Panc1 (cell line): ENCODE data around the gene RTN4IP1. TPM values are rescaled to one million over a fixed set of nuclear protein-coding genes. Genes with fewer than 3 reads are reported as not detected.

Source experiments
- ATAC-seq: fragments of 200-7000 bp; cut with Tn5 transposase; 2 replicates; pipeline ENCODE4 v1.9.1; 2020; ENCODE audit warnings: mild to moderate bottlenecking, moderate library complexity
- BruUV-seq: library from RNA; stranded (reverse); fragments of 400-500 nt; replicated peaks from 2 replicates; lab custom pipeline; 2021; lab: Mats Ljungman, UMichigan
- CTCF ChIA-PET: fragments of 300-600 bp; sonication (Branson Sonifier 250); formaldehyde crosslinking; loops from one replicate; lab custom pipeline; 2022; ENCODE audit warnings: antibody characterized with exemption; lab: Charles Lee
- POLR2A ChIA-PET: fragments of 300-600 bp; sonication (Branson Sonifier 250); formaldehyde crosslinking; loops from one replicate; lab custom pipeline; 2022; ENCODE audit warnings: antibody characterized with exemption; lab: Charles Lee
- DNase-seq: peaks from one replicate; pipeline ENCODE4 v3.0.0-alpha.2; 2010; ENCODE audit warnings: low read depth, low spot score
- H3K27ac ChIP-seq: 2 replicates; pipeline ENCODE4 v1.5.1; 2011; ENCODE audit warnings: mild to moderate bottlenecking, low read length, inconsistent platforms
- H3K27me3 ChIP-seq: fragments of 200-500 bp; sonication (Bioruptor generic); 2 replicates; pipeline ENCODE4 v1.6.0; 2014; ENCODE audit warnings: low read length, inconsistent platforms; ENCODE audit not compliant: control insufficient read depth, insufficient read depth
- H3K36me3 ChIP-seq: fragments of 200-500 bp; sonication (Bioruptor generic); 2 replicates; pipeline ENCODE4 v1.5.1; 2014; ENCODE audit warnings: inconsistent platforms, mild to moderate bottlenecking, low read length, moderate library complexity; ENCODE audit not compliant: control insufficient read depth, insufficient read depth
- H3K4me1 ChIP-seq: 2 replicates; pipeline ENCODE4 v1.5.1; 2011; ENCODE audit warnings: inconsistent platforms, mild to moderate bottlenecking, low read length, moderate library complexity; ENCODE audit not compliant: control insufficient read depth, insufficient read depth
- H3K4me3 ChIP-seq, 2 experiments: 2 replicates each; pipeline ENCODE4 v1.5.1; 2011 to 2012; ENCODE audit warnings: low read depth in 2 of 2, low read length in 2 of 2, mild to moderate bottlenecking in 2 of 2, inconsistent platforms in 1 of 2, moderate library complexity in 1 of 2
- H3K9me3 ChIP-seq: fragments of 200-500 bp; sonication (Bioruptor generic); 2 replicates; pipeline ENCODE4 v1.5.1; 2014; ENCODE audit warnings: low read depth, mild to moderate bottlenecking, inconsistent platforms, low read length, moderate library complexity; ENCODE audit not compliant: control insufficient read depth, insufficient read depth
- POLR2AphosphoS5 ChIP-seq: IDR thresholded peaks from 2 replicates; pipeline ENCODE4 v1.6.1; 2012; ENCODE audit warnings: mild to moderate bottlenecking, low read depth, low read length, moderate library complexity
- SIN3A ChIP-seq: IDR thresholded peaks from 2 replicates; pipeline ENCODE4 v1.6.1; 2012; ENCODE audit warnings: low read depth, mild to moderate bottlenecking, low read length, moderate library complexity, borderline replicate concordance; ENCODE audit not compliant: insufficient read depth
- TCF7L2 ChIP-seq: IDR thresholded peaks from 2 replicates; pipeline ENCODE4 v1.6.1; 2011; ENCODE audit warnings: mild to moderate bottlenecking, low read depth, low read length, inconsistent platforms
- in situ Hi-C: cut with HindIII; loops from 2 replicates; pipeline ENCODE4 v1.10.0; 2016; ENCODE audit warnings: low sequenced_read_pairs, low pct_unique_long_range_greater_than_20kb
- intact Hi-C: fragments of 100-400 bp; cut with micrococcal nuclease; formaldehyde crosslinking; loops from one replicate; pipeline ENCODE4 v1.10.0; 2022; ENCODE audit not compliant: unreplicated experiment
- total RNA-seq: library from RNA; stranded (reverse); gene quantifications from one replicate; pipeline ENCODE4 v1.2.1, GENCODE V29; 2021; ENCODE audit not compliant: unreplicated experiment
- TF ChIP-seq, protein P1 (sequence below), 2 experiments: IDR thresholded peaks; 2 replicates each; pipeline ENCODE4 v1.6.1; 2011 to 2012; ENCODE audit warnings: low read depth in 2 of 2, control low read depth in 1 of 2, low read length in 1 of 2, mild to moderate bottlenecking in 1 of 2, moderate library complexity in 1 of 2; ENCODE audit not compliant: insufficient read depth in 1 of 2
- TF ChIP-seq, protein P2 (sequence below): fragments of 450-650 bp; IDR thresholded peaks from 2 replicates; pipeline ENCODE4 v1.5.1; 2017; ENCODE audit warnings: mild to moderate bottlenecking

Gene RTN4IP1
- total RNA-seq, 1 experiment from 2014 or later, result 9.4 TPM

- no TSS peak for BruUV-seq
- ATAC-seq (no peak), DNase-seq (no peak)
- Histone ChIP-seq H3K9me3 (peaks cover 9% of the 10 kb centered on the region), H3K4me3 (no peak overlapping the region), H3K27me3 (no peaks in the 10 kb centered on the region), H3K4me1 (no peaks in the 10 kb centered on the region), H3K36me3 (peaks cover 8% of the 10 kb centered on the region; the same call in 1 of the 2 replicates), H3K27ac (no peak overlapping the region)
- intact Hi-C loops (no loop called here), in situ Hi-C loops (no loop called here)
- CTCF ChIA-PET, result interaction anchor here (0.6 kb wide), 1 partner anchor 347 kb away, joined by 10 read pairs; no protein-coding TSS in a partner anchor
- POLR2A ChIA-PET, result no interaction called here
- TF ChIP-seq POLR2AphosphoS5, result no peak
- TF ChIP-seq, protein P1, sequence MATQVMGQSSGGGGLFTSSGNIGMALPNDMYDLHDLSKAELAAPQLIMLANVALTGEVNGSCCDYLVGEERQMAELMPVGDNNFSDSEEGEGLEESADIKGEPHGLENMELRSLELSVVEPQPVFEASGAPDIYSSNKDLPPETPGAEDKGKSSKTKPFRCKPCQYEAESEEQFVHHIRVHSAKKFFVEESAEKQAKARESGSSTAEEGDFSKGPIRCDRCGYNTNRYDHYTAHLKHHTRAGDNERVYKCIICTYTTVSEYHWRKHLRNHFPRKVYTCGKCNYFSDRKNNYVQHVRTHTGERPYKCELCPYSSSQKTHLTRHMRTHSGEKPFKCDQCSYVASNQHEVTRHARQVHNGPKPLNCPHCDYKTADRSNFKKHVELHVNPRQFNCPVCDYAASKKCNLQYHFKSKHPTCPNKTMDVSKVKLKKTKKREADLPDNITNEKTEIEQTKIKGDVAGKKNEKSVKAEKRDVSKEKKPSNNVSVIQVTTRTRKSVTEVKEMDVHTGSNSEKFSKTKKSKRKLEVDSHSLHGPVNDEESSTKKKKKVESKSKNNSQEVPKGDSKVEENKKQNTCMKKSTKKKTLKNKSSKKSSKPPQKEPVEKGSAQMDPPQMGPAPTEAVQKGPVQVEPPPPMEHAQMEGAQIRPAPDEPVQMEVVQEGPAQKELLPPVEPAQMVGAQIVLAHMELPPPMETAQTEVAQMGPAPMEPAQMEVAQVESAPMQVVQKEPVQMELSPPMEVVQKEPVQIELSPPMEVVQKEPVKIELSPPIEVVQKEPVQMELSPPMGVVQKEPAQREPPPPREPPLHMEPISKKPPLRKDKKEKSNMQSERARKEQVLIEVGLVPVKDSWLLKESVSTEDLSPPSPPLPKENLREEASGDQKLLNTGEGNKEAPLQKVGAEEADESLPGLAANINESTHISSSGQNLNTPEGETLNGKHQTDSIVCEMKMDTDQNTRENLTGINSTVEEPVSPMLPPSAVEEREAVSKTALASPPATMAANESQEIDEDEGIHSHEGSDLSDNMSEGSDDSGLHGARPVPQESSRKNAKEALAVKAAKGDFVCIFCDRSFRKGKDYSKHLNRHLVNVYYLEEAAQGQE (IDR thresholded peaks at IDR 0.05; ENCODE audit: insufficient read depth in 1 of 2, low read depth in 2 of 2, low read length in 1 of 2), result no peak
- TF ChIP-seq, protein P2, sequence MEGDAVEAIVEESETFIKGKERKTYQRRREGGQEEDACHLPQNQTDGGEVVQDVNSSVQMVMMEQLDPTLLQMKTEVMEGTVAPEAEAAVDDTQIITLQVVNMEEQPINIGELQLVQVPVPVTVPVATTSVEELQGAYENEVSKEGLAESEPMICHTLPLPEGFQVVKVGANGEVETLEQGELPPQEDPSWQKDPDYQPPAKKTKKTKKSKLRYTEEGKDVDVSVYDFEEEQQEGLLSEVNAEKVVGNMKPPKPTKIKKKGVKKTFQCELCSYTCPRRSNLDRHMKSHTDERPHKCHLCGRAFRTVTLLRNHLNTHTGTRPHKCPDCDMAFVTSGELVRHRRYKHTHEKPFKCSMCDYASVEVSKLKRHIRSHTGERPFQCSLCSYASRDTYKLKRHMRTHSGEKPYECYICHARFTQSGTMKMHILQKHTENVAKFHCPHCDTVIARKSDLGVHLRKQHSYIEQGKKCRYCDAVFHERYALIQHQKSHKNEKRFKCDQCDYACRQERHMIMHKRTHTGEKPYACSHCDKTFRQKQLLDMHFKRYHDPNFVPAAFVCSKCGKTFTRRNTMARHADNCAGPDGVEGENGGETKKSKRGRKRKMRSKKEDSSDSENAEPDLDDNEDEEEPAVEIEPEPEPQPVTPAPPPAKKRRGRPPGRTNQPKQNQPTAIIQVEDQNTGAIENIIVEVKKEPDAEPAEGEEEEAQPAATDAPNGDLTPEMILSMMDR, result no peak
- no peak for TF ChIP-seq SIN3A
- TF ChIP-seq TCF7L2, result no peak
Measured at GRCh38 chr6:106659859-106660258, 30.6 kb upstream of the RTN4IP1 start.

GRCh38 chr6:106658469-106658868 lies 29.2 kb upstream of the RTN4IP1 start:
- POLR2A ChIA-PET, result no interaction called here
- in situ Hi-C loops (no loop called here), intact Hi-C loops (no loop called here)
- H3K27ac ChIP-seq, result no peak overlapping the region
- ATAC-seq (no peak), DNase-seq (no peak)
- H3K4me1 ChIP-seq, result no peaks in the 10 kb centered on the region
- BruUV-seq, result no TSS peak
- peaks cover 9% of the 10 kb centered on the region for H3K9me3 ChIP-seq
- CTCF ChIA-PET, result interaction anchor here (0.6 kb wide), 1 partner anchor 221 kb away, joined by 3 read pairs; no protein-coding TSS in a partner anchor
- peaks cover 8% of the 10 kb centered on the region; the same call in 1 of the 2 replicates for H3K36me3 ChIP-seq
- no peaks in the 10 kb centered on the region for H3K27me3 ChIP-seq
- TF ChIP-seq, protein P1 (IDR thresholded peaks at IDR 0.05; ENCODE audit: insufficient read depth in 1 of 2, low read depth in 2 of 2, low read length in 1 of 2), result no peak
- TF ChIP-seq POLR2AphosphoS5 (no peak), SIN3A (no peak), TCF7L2 (no peak)
- TF ChIP-seq, protein P2, result no peak
- no peak overlapping the region for H3K4me3 ChIP-seq
